ENCODE results near the gene CD99L2. TPM values are rescaled to one million over a fixed set of nuclear protein-coding genes. Genes with fewer than 3 reads are reported as not detected.

Gene CD99L2
- total RNA-seq, 1 donor from 2014 or later = 30.8 TPM

- Mint-ChIP-seq H3K4me3 (no peak overlapping the region), H3K36me3 (peaks cover 13% of the 10 kb centered on the region), H3K27me3 (ENCODE audit: low read depth) (no peaks in the 10 kb centered on the region), H3K27ac (no peak overlapping the region), H3K9me3 (peaks cover 12% of the 10 kb centered on the region), H3K4me1 (peaks cover 4% of the 10 kb centered on the region)
- no peak for DNase-seq (ENCODE audit: low spot score in 2 of 2, unreplicated experiment in 2 of 2)
- TF ChIP-seq CTCF (IDR thresholded peaks at IDR 0.05; ENCODE audit: unreplicated experiment) = no peak
Measured at GRCh38 chrX:150761819-150762216, 136.7 kb downstream of the CD99L2 start.

GRCh38 chrX:150761176-150761818, 137.2 kb downstream of the CD99L2 start:
- peaks cover 1% of the 10 kb centered on the region for H3K4me1 Mint-ChIP-seq
- H3K36me3 Mint-ChIP-seq = peaks cover 13% of the 10 kb centered on the region
- H3K27ac Mint-ChIP-seq = no peak overlapping the region
- H3K27me3 Mint-ChIP-seq (ENCODE audit: low read depth) = no peaks in the 10 kb centered on the region
- H3K4me3 Mint-ChIP-seq = no peak overlapping the region
- no peak for TF ChIP-seq CTCF (IDR thresholded peaks at IDR 0.05; ENCODE audit: unreplicated experiment)
- peaks cover 12% of the 10 kb centered on the region for H3K9me3 Mint-ChIP-seq
- DNase-seq (ENCODE audit: low spot score in 2 of 2, unreplicated experiment in 2 of 2) = no peak

DNA sequence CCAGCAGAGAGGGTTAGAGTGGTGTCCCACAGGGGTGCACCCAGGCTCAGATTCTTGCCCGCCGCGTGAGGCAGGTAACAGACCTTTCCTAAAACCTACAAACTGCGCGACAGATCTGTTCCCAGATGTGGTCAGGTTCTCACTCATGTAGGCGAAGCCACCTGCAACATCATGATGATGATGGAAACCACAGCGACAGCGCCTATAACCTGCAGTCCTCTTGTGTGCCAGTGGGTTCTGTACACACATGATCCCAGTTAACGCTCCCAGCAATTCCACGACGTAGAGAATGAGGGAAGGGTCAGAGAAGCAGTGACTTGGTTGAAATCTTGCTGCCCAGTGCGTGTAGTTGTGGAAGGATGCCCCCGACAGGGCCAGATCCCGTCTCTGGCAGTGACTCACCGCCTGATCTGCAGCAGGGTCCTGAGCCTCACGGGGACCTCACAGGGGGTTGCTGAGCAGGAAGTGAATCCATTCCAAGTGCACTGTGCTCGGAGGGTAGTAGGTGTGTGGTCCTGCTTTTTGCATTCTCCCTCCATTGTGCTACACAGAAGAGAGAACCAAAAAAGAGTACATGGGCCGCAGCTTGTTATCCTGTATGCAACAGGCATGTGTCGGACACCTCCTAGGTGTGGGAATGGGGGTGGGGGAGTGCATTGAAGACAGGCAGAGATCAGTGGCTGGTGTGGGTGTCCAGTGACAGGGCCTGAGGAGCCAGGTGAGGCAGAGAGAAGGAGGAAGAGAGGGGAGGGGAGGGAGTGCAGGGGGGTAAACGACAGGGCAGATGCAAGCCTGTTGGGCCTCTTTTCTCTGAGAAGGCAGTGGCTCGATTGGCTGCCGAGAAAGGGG, 138.7 kb downstream of the CD99L2 start:
- no peak for TF ChIP-seq CTCF (IDR thresholded peaks at IDR 0.05; ENCODE audit: unreplicated experiment)
- DNase-seq (ENCODE audit: low spot score in 2 of 2, unreplicated experiment in 2 of 2) = no peak

DNA sequence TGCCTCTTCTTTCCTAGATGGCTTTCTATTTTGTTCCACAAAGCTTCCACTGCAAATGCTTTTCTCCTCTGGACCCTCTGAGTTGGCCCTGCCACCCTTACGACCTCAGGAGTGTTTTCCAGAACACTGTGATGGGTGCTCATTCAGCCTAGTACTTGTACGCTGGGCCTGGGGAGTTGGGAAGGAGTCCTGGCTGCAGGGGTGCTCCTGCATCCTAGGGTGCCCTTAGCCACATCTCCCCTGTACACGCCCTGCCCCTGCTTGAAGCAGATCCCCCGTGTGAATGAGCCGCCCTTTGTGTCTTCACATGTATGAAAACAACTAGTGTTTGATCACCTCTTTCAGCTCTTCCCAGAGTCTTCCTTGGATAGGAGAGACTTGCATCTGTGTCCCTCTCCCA, 141.1 kb downstream of the CD99L2 start:
- TF ChIP-seq CTCF (IDR thresholded peaks at IDR 0.05; ENCODE audit: unreplicated experiment) = no peak
- no peaks in the 10 kb centered on the region for H3K4me1 Mint-ChIP-seq
- H3K36me3 Mint-ChIP-seq = peaks cover 28% of the 10 kb centered on the region
- no peak for DNase-seq (ENCODE audit: low spot score in 2 of 2, unreplicated experiment in 2 of 2)
- H3K4me3 Mint-ChIP-seq = no peak overlapping the region
- no peaks in the 10 kb centered on the region for H3K27me3 Mint-ChIP-seq (ENCODE audit: low read depth)
- H3K9me3 Mint-ChIP-seq = peaks cover 20% of the 10 kb centered on the region
- no peak overlapping the region for H3K27ac Mint-ChIP-seq

More for the DNA sequence above, 138.7 kb downstream of the CD99L2 start:
- Mint-ChIP-seq H3K27ac (no peak overlapping the region), H3K4me1 (no peaks in the 10 kb centered on the region), H3K4me3 (no peak overlapping the region), H3K36me3 (peaks cover 16% of the 10 kb centered on the region), H3K9me3 (peaks cover 10% of the 10 kb centered on the region), H3K27me3 (ENCODE audit: low read depth) (no peaks in the 10 kb centered on the region)

DNA sequence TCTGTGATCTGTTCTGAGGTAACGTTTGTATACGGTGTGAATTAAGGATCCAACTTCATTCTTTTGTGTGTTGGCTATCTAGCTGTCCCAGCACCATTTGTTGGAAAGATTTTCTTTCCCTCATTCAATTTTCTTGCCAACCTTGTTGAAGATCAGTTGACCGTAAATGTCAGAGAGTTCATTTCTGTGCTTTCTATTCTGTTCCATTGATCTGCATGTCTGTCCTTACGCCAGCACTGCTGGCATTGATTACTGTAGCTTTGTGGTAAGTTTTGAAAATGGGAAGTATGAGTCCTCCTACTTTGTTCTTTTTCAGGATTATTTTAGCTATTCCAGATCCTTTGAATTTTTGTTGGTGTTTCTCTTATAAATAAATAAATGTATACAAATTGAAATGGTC, 144.5 kb downstream of the CD99L2 start:
- no peak for DNase-seq (ENCODE audit: low spot score in 2 of 2, unreplicated experiment in 2 of 2)
- H3K36me3 Mint-ChIP-seq = peaks cover 26% of the 10 kb centered on the region
- peaks cover 18% of the 10 kb centered on the region for H3K9me3 Mint-ChIP-seq
- H3K4me3 Mint-ChIP-seq = no peak overlapping the region
- no peak overlapping the region for H3K27ac Mint-ChIP-seq
- H3K27me3 Mint-ChIP-seq (ENCODE audit: low read depth) = no peaks in the 10 kb centered on the region
- H3K4me1 Mint-ChIP-seq = no peaks in the 10 kb centered on the region
- no peak for TF ChIP-seq CTCF (IDR thresholded peaks at IDR 0.05; ENCODE audit: unreplicated experiment)
